NCI-H1694 (cell line): Measurements from ENCODE around the gene LRRC23.
"Not testable (repeated sequence)": the region's sequence is repeated elsewhere in the genome, so short reads cannot be mapped to it uniquely, and the experiment has no call there.

Experiments
- DNase-seq: peaks from one replicate; lab custom pipeline; 2025; lab: John Stamatoyannopoulos, UW

The LRRC23 gene

DNA sequence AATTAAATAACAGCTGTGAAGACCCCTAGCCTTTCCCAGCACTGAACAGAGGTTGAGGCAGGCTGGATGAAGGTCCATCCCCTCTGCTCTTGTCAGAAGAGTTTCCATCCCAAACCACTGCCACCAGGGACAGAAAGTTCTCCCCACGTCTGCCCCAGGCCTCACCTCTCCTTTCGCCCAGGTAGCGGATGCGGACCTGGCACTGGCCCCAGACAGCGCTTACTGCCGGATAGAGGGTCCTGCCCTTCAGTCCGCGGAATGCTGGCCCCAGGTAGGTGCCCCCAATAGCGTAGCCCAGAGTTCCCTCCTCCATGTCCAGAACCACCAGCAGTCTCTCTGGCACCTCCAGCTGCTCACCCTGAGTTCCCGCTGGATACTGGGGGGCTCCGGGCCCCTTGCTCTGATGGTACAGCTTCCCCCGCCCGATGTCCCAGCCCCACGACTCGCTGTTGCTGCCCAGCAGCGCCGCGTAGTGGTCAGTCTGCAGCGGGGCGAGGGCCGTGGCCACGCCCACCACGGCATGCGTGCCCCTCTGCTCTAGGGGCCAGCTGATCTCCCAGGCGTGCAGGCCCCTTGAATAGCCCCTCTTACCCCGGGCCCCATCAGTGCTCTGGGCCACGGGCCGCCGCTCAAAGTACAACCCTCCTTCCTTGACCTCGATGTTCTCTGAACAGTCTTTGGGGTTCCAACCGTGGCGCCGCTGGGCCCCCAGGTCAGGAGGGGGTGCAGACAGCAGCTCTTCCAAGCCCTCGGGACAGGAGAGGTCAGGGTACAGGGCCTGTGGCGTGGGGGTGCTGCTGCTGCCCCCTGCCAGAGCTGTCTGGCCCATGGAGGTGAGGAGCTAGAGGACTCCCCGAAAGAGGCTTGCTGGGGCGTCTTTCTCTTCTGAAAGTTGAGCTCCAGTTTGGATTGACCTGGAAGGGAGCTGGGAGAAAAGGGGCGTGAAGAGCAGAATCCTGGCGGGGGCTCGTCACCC is 32.3 kb upstream of the LRRC23 start:
- DNase-seq = peak; percentile 61

DNA sequence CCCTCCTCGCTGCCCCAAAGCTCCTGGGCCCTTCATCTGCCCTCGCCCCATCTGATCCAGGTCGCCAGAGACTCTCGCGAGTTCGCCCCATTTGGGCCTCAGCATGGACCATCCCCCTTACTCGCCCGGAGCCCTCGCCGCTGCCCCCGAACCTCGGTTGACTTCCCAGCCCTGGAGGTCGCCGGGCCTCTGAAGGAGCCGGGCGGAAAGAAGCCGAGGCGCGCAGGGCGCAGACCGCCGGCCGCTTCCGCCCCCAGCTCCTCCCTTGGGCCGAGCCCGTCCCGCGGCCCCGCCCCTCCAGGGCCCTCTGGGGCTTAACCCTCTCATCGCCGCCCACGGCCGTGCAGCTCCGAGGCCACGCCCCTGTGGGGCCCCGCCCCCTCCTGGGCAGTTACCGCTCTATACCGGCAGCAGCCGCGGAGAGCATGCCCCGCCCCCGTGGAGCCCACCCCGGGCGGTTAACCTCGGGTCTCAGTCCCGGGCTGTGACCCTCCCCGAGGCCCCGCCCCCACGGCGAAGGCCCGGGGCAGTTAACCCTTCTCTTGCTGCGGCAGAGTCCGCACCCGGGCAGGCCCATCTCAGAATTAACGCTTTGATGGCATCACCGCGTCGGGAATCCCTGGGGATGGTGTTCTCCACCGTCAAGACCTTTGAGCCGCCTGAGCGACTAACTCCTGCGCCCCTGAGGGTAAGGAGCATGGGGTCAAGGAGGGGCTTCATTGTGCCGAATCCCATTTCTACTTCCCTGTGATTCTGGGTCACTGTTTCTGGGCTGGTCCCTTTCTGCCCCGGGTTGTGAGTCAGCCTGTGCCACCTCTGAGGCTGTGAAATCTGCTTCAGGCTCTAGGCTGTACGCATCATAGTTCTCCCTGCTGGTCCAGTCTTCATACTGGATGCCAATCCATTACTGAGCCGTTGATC is 31.3 kb upstream of the LRRC23 start, which contains the start of gene SPSB2:
SPSB2 (minus strand) TSS at position 210 of the 921 bp plus-strand sequence. CDS start 402 bp downstream, outside the sequence.
- DNase-seq = peak; percentile 97

DNA sequence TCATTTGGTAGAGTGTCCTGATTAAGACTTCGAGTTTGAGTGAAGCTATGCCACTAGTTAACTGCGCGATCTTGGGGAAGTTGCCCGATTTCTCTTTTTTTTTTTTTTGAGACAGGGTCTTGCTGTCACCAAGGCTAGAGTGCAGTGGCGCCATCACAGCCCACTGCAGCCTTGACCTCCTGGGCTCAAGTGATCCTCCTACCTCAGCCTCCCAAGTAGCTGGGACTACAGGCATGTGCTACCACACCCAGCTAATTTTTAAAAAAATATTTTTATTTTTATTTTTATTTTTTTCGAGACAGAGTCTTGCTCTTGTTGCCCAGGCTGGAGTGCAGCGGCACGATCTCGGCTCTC is 30.6 kb upstream of the LRRC23 start:
- not testable (repeated sequence) for DNase-seq

DNA sequence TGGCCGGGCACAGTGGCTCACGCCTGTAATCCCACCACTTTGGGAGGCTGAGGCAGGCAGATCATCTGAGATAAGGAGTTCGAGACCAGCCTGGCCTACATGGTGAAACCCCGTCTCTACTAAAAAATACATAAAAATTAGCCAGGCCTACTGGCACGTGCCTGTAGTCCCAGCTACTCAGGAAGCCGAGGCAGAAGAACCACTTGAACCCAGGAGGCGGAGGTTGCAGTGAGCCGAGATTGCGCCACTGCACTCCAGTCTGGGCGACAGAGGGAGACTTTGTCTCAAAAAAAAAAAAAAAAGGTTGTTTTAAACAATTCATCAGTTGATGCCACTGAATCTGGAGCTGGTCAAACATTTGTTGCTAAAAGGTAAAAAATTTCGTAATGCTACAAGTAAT is 24.8 kb upstream of the LRRC23 start:
- DNase-seq = not testable (repeated sequence)

DNA sequence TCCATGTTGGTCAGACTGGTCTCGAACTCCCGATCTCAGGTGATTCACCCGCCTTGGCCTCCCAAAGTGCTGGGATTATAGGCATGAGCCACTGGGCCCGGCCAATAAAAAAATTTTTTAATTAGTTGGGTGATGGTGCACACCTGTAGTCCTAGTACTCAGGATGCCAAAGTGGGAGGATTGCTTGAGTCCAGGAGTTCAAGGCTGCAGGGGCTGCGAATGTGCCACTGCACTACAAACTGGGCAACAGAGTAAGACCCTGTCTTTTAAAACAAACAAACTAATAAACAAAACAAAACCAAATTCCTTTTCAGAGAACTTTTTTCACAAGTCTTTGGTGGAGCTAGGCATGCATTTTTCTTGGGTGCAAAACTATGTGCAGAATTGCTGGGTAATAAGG is 21.4 kb upstream of the LRRC23 start:
- no peak for DNase-seq

DNA sequence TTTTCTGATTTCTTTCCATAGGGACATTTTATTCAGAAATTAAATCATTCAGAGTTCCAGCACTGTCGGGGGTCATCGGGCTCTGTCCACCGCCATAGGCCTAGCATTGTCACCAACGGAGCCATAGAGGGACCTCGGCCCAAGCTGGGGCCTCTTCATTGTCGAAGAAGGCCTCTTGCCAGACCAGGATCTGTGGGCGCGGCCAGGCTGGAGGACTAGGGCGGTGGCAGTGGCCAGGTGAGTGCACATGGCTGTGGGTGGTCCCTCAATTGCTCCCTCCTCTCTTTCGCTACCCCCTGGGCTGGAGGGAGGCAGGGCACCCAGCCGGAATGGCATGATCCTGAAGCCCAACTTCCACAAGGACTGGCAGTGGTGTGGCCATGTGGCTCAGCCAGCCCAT is 20.9 kb upstream of the LRRC23 start:
- no peak for DNase-seq

DNA sequence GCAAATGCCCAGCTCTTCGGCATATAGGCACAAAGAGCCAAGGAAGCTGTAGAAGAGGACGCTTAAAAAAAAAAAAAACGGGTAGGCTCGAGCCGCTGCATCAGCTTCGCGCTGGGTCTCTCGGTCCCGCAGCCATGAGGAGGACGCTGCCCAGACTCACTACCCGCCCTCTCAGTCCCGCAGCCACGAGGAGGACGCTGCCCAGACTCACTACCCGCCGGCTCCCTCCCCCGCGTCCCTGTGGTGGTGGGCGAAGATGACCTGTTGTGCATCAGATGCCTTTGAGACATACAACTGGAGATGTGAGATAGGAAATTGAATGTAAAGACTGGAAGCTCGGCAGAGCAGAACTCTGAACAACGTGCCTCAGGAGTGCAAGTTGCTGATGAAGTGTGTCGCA is 20.1 kb upstream of the LRRC23 start:
- no peak for DNase-seq

DNA sequence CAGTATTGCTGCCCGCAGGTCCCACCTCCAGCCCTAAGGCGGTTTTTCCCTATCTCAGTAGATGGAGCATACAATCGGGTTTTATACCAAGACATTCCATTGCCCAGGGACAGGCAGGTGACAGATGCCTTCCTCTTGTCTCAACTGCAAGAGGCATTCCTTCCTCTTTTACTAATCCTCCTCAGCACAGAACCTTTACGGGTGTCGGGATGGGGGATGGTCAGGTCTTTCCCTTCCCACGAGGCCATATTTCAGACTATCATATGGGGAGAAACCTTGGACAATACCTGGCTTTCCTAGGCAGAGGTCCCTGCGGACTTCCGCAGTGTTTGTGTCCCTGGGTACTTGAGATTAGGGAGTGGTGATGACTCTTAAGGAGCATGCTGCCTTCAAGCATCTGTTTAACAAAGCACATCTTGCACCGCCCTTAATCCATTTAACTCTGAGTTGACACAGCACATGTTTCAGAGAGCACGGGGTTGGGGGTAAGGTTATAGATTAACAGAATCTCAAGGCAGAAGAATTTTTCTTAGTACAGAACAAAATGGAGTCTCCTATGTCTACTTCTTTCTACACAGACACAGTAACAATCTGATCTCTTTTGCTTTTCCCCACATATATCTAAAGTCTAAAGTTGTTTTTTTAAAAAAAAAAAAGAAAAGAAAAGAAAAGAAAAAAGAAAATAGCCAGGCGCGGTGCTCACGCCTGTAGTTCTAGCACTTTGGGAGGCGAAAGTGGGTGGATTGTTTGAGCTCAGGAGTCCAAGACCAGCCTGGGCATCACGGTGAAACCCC is 18.2 kb upstream of the LRRC23 start:
- not testable (repeated sequence) for DNase-seq

DNA sequence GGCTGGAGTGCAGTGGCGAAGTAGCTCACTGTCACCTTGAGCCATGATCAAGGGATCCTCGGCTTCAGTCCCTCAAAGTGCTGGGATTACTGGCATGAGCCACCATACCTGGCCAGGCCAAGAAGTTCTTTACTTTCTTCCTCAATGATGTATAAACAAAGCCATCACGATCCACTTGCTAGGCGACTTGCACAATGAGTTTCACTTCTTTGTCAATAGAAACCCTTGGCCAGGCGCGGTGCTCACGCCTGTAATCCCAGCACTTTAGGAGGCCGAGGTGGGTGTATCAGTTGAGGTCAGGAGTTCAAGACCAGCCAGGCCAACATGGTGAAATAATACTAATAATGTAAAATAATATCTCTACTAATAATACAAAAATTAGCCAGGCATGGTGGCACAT is 17.2 kb upstream of the LRRC23 start:
- no peak for DNase-seq

DNA sequence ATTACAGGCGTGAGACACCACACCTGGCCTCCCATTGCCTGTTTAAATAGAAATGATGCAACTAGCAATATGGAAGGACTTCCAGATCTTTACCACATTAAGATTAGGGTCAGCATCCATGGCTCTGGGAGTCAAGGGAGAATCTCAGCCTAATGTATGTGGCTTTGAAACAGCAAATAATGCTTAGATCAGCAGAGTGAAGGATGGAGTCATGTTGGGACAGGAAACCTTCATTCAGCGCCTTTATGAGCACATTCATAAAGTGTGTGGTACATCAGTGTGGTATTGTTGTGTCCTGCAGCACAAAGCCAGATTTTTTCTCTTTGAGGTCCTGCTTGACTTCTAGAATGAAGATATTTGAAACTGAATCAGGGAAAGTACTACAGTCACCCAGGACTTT is 16.3 kb upstream of the LRRC23 start:
- no peak for DNase-seq

DNA sequence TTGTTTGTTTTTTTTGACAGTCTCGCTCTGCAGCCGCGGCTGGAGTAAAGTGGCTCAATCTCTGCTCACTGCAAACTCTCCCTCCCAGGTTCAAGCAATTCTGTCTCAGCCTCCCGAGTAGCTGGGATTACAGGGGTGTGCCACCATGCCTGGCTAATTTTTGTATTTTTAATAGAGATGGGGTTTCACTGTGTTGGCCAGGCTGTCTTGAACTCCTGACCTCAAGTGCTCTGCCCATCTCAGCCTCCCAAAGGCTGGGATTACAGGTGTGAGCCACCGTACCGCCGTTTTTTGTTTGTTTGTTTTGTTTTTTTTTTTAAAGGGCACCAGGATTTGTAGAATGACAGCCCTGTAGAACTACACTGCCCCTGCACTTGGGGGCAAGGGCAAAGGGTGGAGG is 15.8 kb upstream of the LRRC23 start:
- not testable (repeated sequence) for DNase-seq

DNA sequence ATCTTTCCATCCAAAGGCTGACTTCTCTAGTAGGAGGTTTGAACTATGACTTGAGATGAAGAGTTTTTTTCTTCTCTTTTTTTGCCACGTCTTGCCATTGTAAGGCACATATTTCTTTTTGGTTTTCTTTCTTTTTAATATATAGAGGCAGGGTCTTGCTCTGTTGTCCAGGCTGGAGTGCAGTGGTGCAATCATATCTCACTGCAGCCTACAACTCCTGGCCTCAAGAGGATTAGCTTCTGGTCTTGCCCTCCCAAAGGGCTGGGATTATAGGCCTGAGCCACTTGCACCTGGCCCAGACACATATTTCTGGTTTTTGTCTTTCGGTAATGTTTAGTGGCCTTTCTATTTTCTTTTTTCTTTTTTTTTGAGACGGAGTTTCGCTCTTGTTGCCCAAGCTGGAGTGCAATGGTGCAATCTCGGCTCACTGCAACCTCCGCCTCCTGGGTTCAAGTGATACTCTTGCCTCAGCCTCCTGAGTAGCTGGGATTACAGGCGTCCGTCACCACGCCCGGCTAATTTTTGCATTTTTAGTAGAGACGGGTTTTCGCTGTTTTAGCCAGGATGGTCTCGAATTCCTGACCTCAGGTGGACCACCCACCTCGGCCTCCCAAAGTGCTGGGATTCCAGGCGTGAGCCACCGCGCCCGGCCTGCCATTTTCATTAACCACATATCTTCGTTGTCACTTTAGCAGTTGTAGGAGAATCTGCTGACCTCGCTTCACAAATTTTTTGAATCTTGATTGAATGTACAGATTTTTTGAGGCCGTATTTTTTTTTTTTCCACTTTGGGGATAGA is 14.6 kb upstream of the LRRC23 start:
- DNase-seq = not testable (repeated sequence)

DNA sequence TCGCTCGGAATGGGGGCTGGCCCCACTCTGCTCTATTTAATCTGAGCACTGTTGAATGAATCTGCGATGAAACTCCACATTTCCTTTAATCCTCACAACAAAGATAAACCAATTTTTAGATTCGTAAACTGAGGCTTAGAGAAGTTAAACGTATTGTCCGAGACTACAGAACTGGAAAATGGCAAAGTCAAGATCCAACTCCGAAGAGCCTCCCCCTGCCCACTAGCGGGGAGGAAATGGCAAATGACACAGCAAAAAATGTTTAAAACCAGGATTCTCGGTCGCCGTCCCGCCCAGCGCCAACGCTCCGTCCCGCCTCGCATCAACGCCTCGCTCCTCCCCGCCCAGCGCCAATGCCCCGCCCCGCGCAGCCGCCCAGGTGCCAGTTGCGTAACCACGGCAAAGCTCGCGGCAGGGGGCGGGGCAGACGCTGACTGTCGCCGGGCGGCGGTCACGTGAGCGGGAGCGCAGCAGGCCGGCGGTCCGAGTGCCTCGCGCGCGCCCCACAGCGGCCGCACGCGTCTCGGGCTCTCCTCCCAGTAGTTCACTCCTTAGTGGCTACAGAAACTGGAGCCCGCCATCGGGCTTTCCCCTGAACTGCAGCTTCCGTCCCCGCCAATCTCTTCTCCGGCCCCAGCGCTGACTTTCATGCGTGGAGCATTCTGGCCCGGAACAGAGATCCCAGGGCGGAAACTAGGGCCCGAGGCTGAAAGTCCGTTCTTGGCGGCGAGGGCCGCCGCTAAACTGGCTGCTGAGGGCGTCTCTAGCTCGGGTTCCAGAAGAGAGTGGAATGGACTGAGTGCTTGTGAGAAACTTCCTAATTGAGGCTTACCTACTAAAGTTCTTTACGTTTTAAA is 13.6 kb upstream of the LRRC23 start:
- peak; percentile 97 for DNase-seq

DNA sequence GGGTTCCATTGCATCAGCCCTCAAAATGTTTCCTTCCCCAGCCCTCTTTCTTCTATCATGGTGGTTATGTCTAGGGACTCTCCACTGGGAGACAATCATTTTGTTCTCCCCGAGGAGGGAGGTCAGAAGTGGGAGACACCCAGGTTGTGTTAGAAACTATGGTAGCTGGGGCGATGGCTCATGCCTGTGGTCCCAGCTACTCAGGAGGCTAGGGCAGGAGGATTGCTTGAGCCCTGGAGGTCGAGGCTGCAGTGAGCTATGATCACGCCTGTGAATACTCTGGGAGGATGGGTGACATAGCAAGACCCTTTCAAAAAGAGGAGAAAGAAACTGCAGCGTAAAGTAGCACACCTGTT is 13.0 kb upstream of the LRRC23 start:
- DNase-seq = no peak

DNA sequence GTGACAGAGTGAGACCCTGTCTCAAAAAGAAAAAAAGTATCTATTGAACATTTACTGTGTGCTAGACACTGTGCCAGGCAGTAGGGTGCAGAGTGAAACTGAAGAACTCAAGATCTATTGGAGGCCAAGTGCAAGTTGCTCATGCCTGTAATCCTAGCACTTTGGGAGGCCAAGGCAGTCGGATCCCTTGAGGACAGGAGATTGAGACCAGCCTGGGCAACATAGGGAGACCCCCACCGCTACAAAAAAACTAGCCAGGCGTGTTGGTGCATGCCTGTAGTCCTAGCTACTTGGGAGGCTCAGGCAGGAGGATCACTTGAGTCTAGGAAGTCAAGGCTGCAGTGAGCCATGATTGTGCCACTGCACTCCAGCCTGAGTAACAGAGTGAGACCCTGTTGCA is 11.9 kb upstream of the LRRC23 start:
- DNase-seq = not testable (repeated sequence)

DNA sequence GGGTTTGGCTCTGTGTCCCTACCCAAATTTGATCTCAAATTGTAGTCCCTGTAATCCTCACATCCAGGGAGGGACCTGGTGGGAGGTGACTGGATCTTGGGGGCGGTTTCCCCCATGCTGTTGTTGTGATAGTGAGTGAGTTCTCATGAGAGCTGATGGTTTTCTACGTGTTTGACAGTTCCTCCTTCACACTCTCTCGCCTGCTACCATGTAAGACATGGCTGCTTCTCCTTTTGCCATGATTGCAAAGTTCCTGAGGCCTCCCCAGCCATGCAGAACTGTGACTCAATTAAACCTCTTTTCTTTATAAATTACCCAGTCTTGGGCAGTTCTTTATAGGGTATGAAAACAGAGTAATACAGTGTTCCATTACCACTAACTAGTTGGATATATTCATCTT is 10.3 kb upstream of the LRRC23 start:
- no peak for DNase-seq

DNA sequence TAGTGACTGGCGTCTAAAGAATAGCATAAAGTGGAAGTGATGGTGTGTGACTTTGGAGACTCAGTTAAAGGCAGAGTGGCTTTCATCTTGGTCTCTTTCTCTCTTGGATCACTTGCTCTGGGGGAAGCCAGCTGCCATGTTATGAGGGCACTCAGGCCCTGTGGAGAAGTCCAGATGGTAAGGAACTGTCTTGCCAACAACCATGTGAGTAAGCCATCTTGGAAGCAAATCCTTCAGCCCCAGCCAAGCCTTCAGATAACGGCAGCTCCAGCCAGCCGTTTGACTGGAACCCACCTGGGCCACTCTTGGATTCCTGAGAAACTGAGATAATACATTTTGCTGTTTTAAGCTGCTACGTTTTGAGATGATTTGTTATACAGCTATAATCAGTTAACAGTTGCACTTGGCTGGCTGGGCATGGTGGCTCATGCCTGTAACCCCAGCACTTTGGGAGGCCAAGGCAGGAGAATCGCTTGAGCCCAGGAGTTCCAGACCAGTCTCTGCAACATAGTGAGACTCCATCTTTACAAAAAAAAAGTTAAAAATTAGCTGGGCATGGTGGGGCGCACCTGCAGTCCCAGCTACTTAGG is 7.7 kb upstream of the LRRC23 start:
- DNase-seq = no peak

DNA sequence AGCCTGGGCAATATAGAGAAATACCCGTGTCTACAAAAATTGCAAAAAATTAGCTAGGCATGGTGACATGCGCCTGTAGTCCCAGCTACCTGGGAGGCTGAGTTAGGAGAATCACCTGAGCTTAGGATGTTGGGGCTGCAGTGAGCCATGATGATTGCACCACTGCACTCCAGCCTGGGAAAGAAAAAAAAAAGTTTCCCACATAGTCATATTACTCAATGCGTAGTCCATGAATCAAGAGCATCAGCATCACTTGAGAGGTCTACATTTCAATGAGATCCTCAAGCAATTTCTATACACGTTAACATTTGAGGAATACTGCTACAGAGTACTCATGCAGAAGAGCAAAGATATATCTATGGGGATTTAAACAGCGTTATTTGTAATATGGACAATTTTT is 5.2 kb upstream of the LRRC23 start:
- no peak for DNase-seq

DNA sequence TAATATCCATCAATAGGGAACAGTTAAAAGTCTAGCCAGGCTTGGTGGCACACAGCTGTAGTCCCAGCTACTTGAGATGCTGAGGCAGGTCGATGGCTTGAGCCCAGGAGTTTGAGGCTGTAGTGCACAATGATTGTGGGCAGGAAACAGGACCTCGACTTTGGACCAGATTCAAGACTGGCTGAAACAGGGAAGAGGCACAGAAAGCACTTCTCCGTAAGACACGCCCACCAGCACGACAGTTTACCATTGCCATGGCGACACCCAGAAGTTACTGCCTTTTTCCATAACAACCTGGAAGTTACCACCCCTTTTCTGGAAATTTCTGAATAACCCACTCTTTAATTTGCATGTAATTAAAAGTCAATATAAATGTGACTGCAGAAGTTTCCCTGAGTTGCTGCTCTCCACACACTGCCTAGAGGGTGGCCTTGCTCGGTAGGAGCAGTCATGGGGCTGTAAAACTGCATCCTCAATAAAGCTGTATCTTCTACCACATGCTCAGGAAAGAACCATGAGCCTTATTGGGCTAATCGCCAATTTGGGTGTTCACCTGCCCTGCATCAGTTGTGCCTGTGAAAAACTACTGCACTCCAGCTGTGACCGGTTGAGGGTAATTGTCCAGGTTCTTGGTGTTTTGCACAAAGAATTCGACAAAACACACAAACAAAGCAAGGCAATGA is 4.6 kb upstream of the LRRC23 start:
- DNase-seq = no peak
